GM23248 (cell line): ENCODE data around the gene CNTNAP5.

Experiments used
- EZH2 ChIP-seq: fragments of 200-600 bp; sonication (generic); IDR thresholded peaks from 2 replicates; pipeline ENCODE4 v1.6.1; 2018; ENCODE audit warnings: antibody characterized with exemption, mild to moderate bottlenecking; ENCODE audit not compliant: insufficient read depth, poor library complexity, severe bottlenecking
- EZH2phosphoT487 ChIP-seq: fragments of 200-600 bp; sonication (generic); IDR thresholded peaks from 2 replicates; pipeline ENCODE4 v1.6.1; 2018; ENCODE audit warnings: antibody characterized with exemption, moderate library complexity, mild to moderate bottlenecking, low read depth; ENCODE audit not compliant: insufficient read depth

DNA sequence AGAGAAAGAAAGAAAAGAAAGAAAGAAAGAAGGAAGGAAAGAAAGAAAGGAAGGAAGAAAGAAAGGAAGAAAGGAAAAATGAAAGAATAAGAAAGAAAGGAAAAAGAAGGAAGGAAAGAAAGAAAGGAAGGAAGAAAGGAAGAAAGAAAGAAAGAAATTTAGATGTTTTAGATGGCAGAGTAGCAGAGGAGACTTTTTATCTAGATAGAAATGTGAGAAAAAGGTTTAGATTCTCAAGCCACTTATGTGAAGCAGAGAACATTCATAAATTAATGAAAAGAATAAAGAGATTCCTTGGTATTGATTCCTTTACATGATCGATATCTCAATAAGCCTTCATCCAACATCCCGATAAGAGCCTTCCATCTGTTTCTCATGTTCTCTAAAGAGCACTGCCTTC, 513.5 kb downstream of the CNTNAP5 start:
- TF ChIP-seq EZH2 (no peak), EZH2phosphoT487 (no peak)
